Ammon's horn (tissue), 1 donor: ENCODE measurements around the gene UNCX.

Source experiments
- DNase-seq: peaks from one replicate; pipeline ENCODE4 v3.0.0-alpha.2; 2016; ENCODE audit warnings: low spot score

Gene UNCX

GRCh38 chr7:1243964-1244416 is 11.3 kb downstream of the UNCX start:
- no peak for DNase-seq

- DNase-seq: no peak
These were observed 12.2 kb downstream of the UNCX start for GRCh38 chr7:1244700-1245523.

- no peak for DNase-seq
These were observed 12.9 kb downstream of the UNCX start for GRCh38 chr7:1245524-1246050.

GRCh38 chr7:1246160-1246870 is 13.6 kb downstream of the UNCX start:
- DNase-seq: no peak

GRCh38 chr7:1246871-1247526 is 14.3 kb downstream of the UNCX start:
- DNase-seq: no peak

- no peak for DNase-seq
These were observed 14.9 kb downstream of the UNCX start for GRCh38 chr7:1247527-1248041.

GRCh38 chr7:1248143-1248915 is 15.7 kb downstream of the UNCX start:
- DNase-seq: no peak

GRCh38 chr7:1248916-1249581 is 16.4 kb downstream of the UNCX start:
- DNase-seq: no peak

GRCh38 chr7:1249731-1250130 is 17.1 kb downstream of the UNCX start:
- no peak for DNase-seq

- no peak for DNase-seq
These were observed 18.2 kb downstream of the UNCX start for GRCh38 chr7:1250901-1251300.

- no peak for DNase-seq
These were observed 19.3 kb downstream of the UNCX start for GRCh38 chr7:1251796-1252539.

- DNase-seq: no peak
These were observed 19.9 kb downstream of the UNCX start for GRCh38 chr7:1252540-1253090.

- no peak for DNase-seq
These were observed 21.1 kb downstream of the UNCX start for GRCh38 chr7:1253681-1254181.

- no peak for DNase-seq
These were observed 21.8 kb downstream of the UNCX start for GRCh38 chr7:1254281-1255079.

- no peak for DNase-seq
These were observed 22.6 kb downstream of the UNCX start for GRCh38 chr7:1255080-1255816.

GRCh38 chr7:1255817-1256340 is 23.2 kb downstream of the UNCX start:
- no peak for DNase-seq

- DNase-seq: no peak
These were observed 23.9 kb downstream of the UNCX start for GRCh38 chr7:1256621-1257020.

GRCh38 chr7:1257221-1257620 is 24.5 kb downstream of the UNCX start:
- no peak for DNase-seq
